ENCODE data around the gene ORM2.
"Not testable (repeated sequence)": the region's sequence is repeated elsewhere in the genome, so short reads cannot be mapped to it uniquely, and the experiment has no call there.

The ORM2 gene

DNA sequence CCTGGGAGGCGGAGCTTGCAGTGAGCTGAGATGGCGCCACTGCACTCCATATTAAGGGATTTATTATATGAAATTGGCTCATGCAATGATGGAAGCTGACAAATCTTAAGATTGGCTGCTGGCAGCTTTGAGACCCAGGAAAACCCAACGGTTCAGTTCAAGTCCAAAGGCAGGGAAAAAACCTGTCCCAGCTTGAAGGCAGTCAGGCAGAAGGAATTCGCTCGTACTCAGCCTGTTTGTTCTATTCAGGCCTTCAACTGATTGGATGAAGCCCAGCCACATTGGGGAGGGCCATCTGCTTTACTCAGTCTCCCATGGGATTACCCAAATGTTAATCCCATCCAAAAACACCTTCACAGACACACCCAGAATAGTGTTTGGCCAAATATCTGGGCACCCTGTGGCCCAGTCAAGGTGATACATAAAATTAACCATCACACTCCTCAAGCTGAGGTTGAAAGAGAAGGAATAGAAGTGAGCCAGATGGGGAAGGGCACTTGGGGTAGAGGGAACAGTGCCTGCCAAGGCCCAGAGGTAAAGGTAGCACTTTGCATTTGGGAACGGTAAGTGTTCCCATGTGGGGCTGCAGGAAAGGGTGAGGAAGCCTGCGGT is 15.3 kb upstream of the ORM2 start:
- no peak for DNase-seq (ENCODE audit: low read depth in 2 of 2)

DNA sequence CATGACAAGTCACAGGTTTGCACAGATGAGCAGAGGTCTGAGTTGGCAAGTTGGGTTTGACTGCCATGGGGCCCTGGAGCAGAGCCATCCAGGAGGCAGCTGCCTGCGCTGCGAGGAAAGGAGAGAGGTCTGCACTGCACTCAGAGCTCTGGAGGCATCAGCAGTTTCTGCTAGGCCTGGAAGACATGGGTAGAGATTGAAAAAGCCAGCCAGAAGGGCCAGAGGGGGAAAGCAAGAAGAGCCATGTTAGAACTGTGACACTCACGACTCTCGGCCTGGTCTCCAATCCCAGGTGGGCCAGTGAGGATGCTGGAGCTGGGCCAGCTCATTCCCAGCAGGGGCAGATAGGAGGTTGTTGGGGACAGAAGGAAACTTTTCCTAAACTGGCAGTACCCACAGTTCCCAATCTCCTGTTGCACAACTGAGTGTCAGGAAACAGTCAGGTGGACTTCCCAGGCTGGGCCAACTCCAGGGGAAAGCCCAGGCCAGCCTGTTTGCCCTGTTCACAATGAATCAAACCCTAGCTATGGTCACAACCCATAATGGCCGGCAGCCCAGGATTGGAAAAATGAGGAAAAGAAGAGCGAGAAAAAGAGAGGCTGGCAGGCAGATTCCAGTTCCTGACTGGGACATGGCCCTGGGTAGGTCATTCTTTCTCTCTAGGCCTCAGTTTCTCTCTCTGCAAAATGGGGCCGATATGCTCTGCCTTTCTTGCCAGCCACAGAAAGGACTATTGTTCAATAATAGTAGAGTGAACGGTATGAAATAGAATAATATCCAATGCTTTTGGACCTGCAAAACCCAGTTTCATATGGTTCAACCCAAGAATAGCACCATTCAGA is 14.6 kb upstream of the ORM2 start:
- no peak for DNase-seq (ENCODE audit: low read depth in 2 of 2)

GRCh38 chr9:114315723-114316363 is 13.8 kb upstream of the ORM2 start:
- DNase-seq (ENCODE audit: low read depth in 2 of 2): no peak

- DNase-seq (ENCODE audit: low read depth in 2 of 2): no peak
These were observed 13.0 kb upstream of the ORM2 start for GRCh38 chr9:114316605-114317230.

GRCh38 chr9:114317665-114318357 is 11.9 kb upstream of the ORM2 start:
- DNase-seq (ENCODE audit: low read depth in 2 of 2): no peak

DNA sequence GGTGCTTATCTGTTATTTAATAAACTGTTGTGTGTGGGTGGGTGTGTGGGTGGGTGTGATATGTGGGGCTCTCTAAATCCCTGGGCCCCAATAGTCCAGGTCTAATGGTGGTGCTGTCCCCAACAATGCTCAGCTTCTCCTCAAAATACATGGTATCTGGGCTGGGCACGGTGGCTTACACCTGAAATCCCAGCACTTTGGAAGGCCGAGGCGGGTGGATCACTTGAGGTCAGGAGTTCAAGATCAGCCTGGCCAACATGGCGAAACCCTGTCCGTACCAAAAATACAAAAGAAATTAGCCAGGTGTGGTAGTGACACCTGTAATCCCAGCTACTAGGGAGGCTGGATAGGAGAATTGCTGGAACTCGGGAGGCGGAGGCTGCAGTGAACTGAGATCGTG is 11.3 kb upstream of the ORM2 start:
- no peak for DNase-seq (ENCODE audit: low read depth in 2 of 2)

- no peak for DNase-seq (ENCODE audit: low read depth in 2 of 2)
These were observed 10.5 kb upstream of the ORM2 start for GRCh38 chr9:114319147-114319546.

GRCh38 chr9:114320710-114321109 is 9.0 kb upstream of the ORM2 start:
- DNase-seq (ENCODE audit: low read depth in 2 of 2): peak in 1 of 2 donors; percentile 14

- peak; percentile 15 to 50 for DNase-seq (ENCODE audit: low read depth in 2 of 2)
These were observed 7.9 kb upstream of the ORM2 start for GRCh38 chr9:114321759-114322158.

- DNase-seq (ENCODE audit: low read depth in 2 of 2): not testable (repeated sequence)
These were observed 7.4 kb upstream of the ORM2 start for GRCh38 chr9:114322160-114322818.

GRCh38 chr9:114322831-114323531 is 6.7 kb upstream of the ORM2 start, which contains the start of gene ORM1:
Gene ORM1 (plus strand): TSS chr9:114323098. CDS start chr9:114323134, 36 bp downstream.
- not testable (repeated sequence) for DNase-seq (ENCODE audit: low read depth in 2 of 2)

- DNase-seq (ENCODE audit: low read depth in 2 of 2): not testable (repeated sequence)
These were observed 5.8 kb upstream of the ORM2 start for GRCh38 chr9:114323849-114324248.

- no peak for DNase-seq (ENCODE audit: low read depth in 2 of 2)
These were observed 5.2 kb upstream of the ORM2 start for GRCh38 chr9:114324492-114324891.

GRCh38 chr9:114324965-114325364 is 4.7 kb upstream of the ORM2 start:
- DNase-seq (ENCODE audit: low read depth in 2 of 2): not testable (repeated sequence)

DNA sequence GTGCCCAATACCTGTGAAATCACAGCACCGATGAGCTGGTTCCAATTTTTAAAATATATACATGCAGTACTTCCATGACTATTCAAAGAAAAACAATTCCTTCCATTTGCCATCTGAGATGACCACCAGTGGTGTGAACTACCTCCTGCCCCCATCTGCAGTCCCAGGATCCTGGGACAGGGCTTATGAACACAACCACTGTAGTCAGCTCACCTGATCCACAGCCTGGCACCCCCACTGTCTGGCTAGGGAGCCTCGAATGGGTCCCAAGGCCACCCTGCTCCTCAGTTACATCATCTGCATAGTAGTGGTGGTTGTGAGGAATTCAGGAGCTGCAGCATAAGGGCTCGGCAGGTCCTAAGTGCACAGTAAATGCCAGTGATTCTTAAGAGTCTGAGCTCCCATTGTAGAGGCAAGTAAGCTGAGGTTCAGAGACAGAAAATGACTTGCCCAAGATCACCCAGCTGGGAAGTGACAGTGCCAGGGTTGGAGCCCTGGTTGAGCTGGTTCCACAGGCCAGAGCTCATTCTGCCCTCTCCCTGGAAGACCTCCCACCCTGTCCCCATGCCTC is 3.9 kb upstream of the ORM2 start:
- DNase-seq (ENCODE audit: low read depth in 2 of 2): not testable (repeated sequence)

- no peak for DNase-seq (ENCODE audit: low read depth in 2 of 2)
These were observed 1.9 kb upstream of the ORM2 start for GRCh38 chr9:114327749-114328148.

DNA sequence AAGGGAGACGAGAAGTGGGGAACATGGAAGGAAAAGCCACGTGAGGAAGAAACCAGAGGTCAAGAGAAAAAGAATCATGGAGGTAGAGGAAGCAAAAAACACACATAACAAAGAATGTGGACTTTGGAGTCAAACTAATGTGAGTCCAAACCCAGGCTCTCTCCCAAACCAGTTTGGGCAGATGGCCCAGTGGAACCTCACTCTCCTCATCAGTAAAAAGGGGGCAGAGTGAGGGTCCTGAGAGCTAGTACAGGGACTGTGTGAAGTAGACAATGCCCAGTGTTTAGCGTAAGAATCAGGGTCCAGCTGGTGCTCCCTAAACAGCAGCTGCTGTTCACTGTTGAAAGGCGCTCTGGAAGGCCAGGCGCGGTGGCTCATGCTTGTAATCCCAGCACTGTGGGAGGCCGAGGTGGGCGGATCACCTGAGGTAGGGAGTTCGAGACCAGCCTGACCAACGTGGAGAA is 1.3 kb upstream of the ORM2 start:
- DNase-seq (ENCODE audit: low read depth in 2 of 2): not testable (repeated sequence)

GRCh38 chr9:114328937-114329624 is 588 bp upstream of the ORM2 start:
- not testable (repeated sequence) for DNase-seq (ENCODE audit: low read depth in 2 of 2)

DNA sequence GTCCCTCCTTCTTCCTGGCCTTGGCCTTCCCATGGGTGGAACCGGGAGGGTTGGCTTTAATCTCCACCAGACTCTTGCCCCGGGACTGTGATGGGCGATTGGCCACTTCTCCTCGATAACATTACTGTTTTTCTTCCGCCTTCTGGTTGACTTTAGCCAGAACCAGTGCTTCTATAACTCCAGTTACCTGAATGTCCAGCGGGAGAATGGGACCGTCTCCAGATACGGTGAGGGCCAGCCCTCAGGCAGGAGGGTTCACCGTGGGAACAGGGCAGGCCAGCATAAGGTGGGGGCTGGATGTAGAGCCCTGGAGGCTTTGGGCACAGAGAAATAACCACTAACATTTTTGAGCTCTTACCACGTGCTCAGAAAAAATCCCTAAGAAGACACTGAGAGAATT is 967 bp downstream of the ORM2 start:
- no peak for DNase-seq (ENCODE audit: low read depth in 2 of 2)

All from stimulated activated CD8-positive, alpha-beta memory T cell treated with anti-CD3 and anti-CD28 coated beads, Interleukin-15, amount 100 ng/mL, for 48 hours (primary cell).